Panc1 (cell line): ENCODE results near the gene CHST9. TPM values are rescaled to one million over a fixed set of nuclear protein-coding genes. Genes with fewer than 3 reads are reported as not detected.

Experiments used
- ATAC-seq: fragments of 200-7000 bp; cut with Tn5 transposase; 2 replicates; pipeline ENCODE4 v1.9.1; 2020; ENCODE audit warnings: mild to moderate bottlenecking, moderate library complexity
- BruUV-seq: library from RNA; stranded (reverse); fragments of 400-500 nt; replicated peaks from 2 replicates; lab custom pipeline; 2021; lab: Mats Ljungman, UMichigan
- CTCF ChIA-PET: fragments of 300-600 bp; sonication (Branson Sonifier 250); formaldehyde crosslinking; loops from one replicate; lab custom pipeline; 2022; ENCODE audit warnings: antibody characterized with exemption; lab: Charles Lee
- POLR2A ChIA-PET: fragments of 300-600 bp; sonication (Branson Sonifier 250); formaldehyde crosslinking; loops from one replicate; lab custom pipeline; 2022; ENCODE audit warnings: antibody characterized with exemption; lab: Charles Lee
- DNase-seq: peaks from one replicate; pipeline ENCODE4 v3.0.0-alpha.2; 2010; ENCODE audit warnings: low read depth, low spot score
- H3K27ac ChIP-seq: 2 replicates; pipeline ENCODE4 v1.5.1; 2011; ENCODE audit warnings: mild to moderate bottlenecking, low read length, inconsistent platforms
- H3K27me3 ChIP-seq: fragments of 200-500 bp; sonication (Bioruptor generic); 2 replicates; pipeline ENCODE4 v1.6.0; 2014; ENCODE audit warnings: low read length, inconsistent platforms; ENCODE audit not compliant: control insufficient read depth, insufficient read depth
- H3K36me3 ChIP-seq: fragments of 200-500 bp; sonication (Bioruptor generic); 2 replicates; pipeline ENCODE4 v1.5.1; 2014; ENCODE audit warnings: inconsistent platforms, mild to moderate bottlenecking, low read length, moderate library complexity; ENCODE audit not compliant: control insufficient read depth, insufficient read depth
- H3K4me1 ChIP-seq: 2 replicates; pipeline ENCODE4 v1.5.1; 2011; ENCODE audit warnings: inconsistent platforms, mild to moderate bottlenecking, low read length, moderate library complexity; ENCODE audit not compliant: control insufficient read depth, insufficient read depth
- H3K4me3 ChIP-seq, 2 experiments: 2 replicates each; pipeline ENCODE4 v1.5.1; 2011 to 2012; ENCODE audit warnings: low read depth in 2 of 2, low read length in 2 of 2, mild to moderate bottlenecking in 2 of 2, inconsistent platforms in 1 of 2, moderate library complexity in 1 of 2
- H3K9me3 ChIP-seq: fragments of 200-500 bp; sonication (Bioruptor generic); 2 replicates; pipeline ENCODE4 v1.5.1; 2014; ENCODE audit warnings: low read depth, mild to moderate bottlenecking, inconsistent platforms, low read length, moderate library complexity; ENCODE audit not compliant: control insufficient read depth, insufficient read depth
- CTCF ChIP-seq: fragments of 450-650 bp; IDR thresholded peaks from 2 replicates; pipeline ENCODE4 v1.5.1; 2017; ENCODE audit warnings: mild to moderate bottlenecking
- POLR2AphosphoS5 ChIP-seq: IDR thresholded peaks from 2 replicates; pipeline ENCODE4 v1.6.1; 2012; ENCODE audit warnings: mild to moderate bottlenecking, low read depth, low read length, moderate library complexity
- REST ChIP-seq, 2 experiments: IDR thresholded peaks; 2 replicates each; pipeline ENCODE4 v1.6.1; 2011 to 2012; ENCODE audit warnings: low read depth in 2 of 2, control low read depth in 1 of 2, low read length in 1 of 2, mild to moderate bottlenecking in 1 of 2, moderate library complexity in 1 of 2; ENCODE audit not compliant: insufficient read depth in 1 of 2
- SIN3A ChIP-seq: IDR thresholded peaks from 2 replicates; pipeline ENCODE4 v1.6.1; 2012; ENCODE audit warnings: low read depth, mild to moderate bottlenecking, low read length, moderate library complexity, borderline replicate concordance; ENCODE audit not compliant: insufficient read depth
- TCF7L2 ChIP-seq: IDR thresholded peaks from 2 replicates; pipeline ENCODE4 v1.6.1; 2011; ENCODE audit warnings: mild to moderate bottlenecking, low read depth, low read length, inconsistent platforms
- in situ Hi-C: cut with HindIII; loops from 2 replicates; pipeline ENCODE4 v1.10.0; 2016; ENCODE audit warnings: low sequenced_read_pairs, low pct_unique_long_range_greater_than_20kb
- intact Hi-C: fragments of 100-400 bp; cut with micrococcal nuclease; formaldehyde crosslinking; loops from one replicate; pipeline ENCODE4 v1.10.0; 2022; ENCODE audit not compliant: unreplicated experiment
- total RNA-seq: library from RNA; stranded (reverse); gene quantifications from one replicate; pipeline ENCODE4 v1.2.1, GENCODE V29; 2021; ENCODE audit not compliant: unreplicated experiment

Gene CHST9
- total RNA-seq, 1 experiment from 2014 or later: 0.05 TPM

- DNase-seq (no peak), ATAC-seq (no peak)
- in situ Hi-C loops (no loop called here), intact Hi-C loops (no loop called here)
- Histone ChIP-seq H3K9me3 (no peaks in the 10 kb centered on the region), H3K4me3 (no peak overlapping the region), H3K27me3 (no peaks in the 10 kb centered on the region), H3K27ac (no peak overlapping the region), H3K4me1 (no peaks in the 10 kb centered on the region), H3K36me3 (no peaks in the 10 kb centered on the region)
- CTCF ChIA-PET: no interaction called here
- TF ChIP-seq REST (IDR thresholded peaks at IDR 0.05; ENCODE audit: insufficient read depth in 1 of 2, low read depth in 2 of 2, low read length in 1 of 2) (no peak), SIN3A (no peak), TCF7L2 (no peak), CTCF (no peak), POLR2AphosphoS5 (no peak)
- BruUV-seq: no TSS peak
- POLR2A ChIA-PET: no interaction called here
Measured at GRCh38 chr18:27124196-27124595, 60.9 kb downstream of the CHST9 start.

- DNase-seq (no peak), ATAC-seq (no peak)
- Histone ChIP-seq H3K36me3 (no peaks in the 10 kb centered on the region), H3K27ac (no peak overlapping the region), H3K4me1 (no peaks in the 10 kb centered on the region), H3K9me3 (no peaks in the 10 kb centered on the region), H3K27me3 (no peaks in the 10 kb centered on the region), H3K4me3 (no peak overlapping the region)
- TF ChIP-seq CTCF: no peak
- TF ChIP-seq TCF7L2: no peak
- no peak for TF ChIP-seq SIN3A
- no peak for TF ChIP-seq POLR2AphosphoS5
- TF ChIP-seq REST (IDR thresholded peaks at IDR 0.05; ENCODE audit: insufficient read depth in 1 of 2, low read depth in 2 of 2, low read length in 1 of 2): no peak
- intact Hi-C loops (no loop called here), in situ Hi-C loops (no loop called here)
- BruUV-seq: no TSS peak
- ChIA-PET POLR2A (no interaction called here), CTCF (no interaction called here)
Measured at GRCh38 chr18:27121108-27121507, 64.0 kb downstream of the CHST9 start.
